DOHH2 (cell line): ENCODE results near the gene GTPBP3.

ENCODE experiments used
- CTCF ChIP-seq: fragments of 200-600 bp; sonication (generic); IDR thresholded peaks from one replicate; pipeline ENCODE4 v1.5.1; 2014; ENCODE audit warnings: antibody characterized with exemption, mild to moderate bottlenecking, low read depth, low read length; ENCODE audit not compliant: poor library complexity, severe bottlenecking
- EZH2phosphoT487 ChIP-seq: fragments of 200-600 bp; sonication (generic); IDR thresholded peaks from 2 replicates; pipeline ENCODE4 v1.6.1; 2017; ENCODE audit warnings: borderline replicate concordance, mild to moderate bottlenecking, antibody characterized with exemption, low read length, moderate library complexity, mixed read lengths

GRCh38 chr19:17380426-17381138 is 43.2 kb downstream of the GTPBP3 start:
- TF ChIP-seq CTCF = no peak
- no peak for TF ChIP-seq EZH2phosphoT487
